ENCODE results near the gene NUCKS1.

GRCh38 chr1:205672395-205672889, 77.5 kb downstream of the NUCKS1 start:
- TF ChIP-seq EP300 (IDR thresholded peaks at IDR 0.05) = no peak
- no peak for TF ChIP-seq POLR2AphosphoS5 (IDR thresholded peaks at IDR 0.05)
